Loucy (cell line): ENCODE data around the gene KIAA0753.

Source experiments
- H2AFZ ChIP-seq: fragments of 200-600 bp; sonication (generic); 2 replicates; pipeline ENCODE4 v1.6.0; 2016; ENCODE audit warnings: antibody characterized with exemption, mild to moderate bottlenecking, low read length, moderate library complexity
- H3F3A ChIP-seq: fragments of 200-600 bp; 2 replicates; pipeline ENCODE4 v1.6.0; 2016; ENCODE audit warnings: antibody characterized with exemption, low read depth, mild to moderate bottlenecking
- H3K27me3 ChIP-seq: fragments of 200-600 bp; sonication (generic); 2 replicates; pipeline ENCODE4 v1.6.1; 2014; ENCODE audit warnings: low read length, mild to moderate bottlenecking; ENCODE audit not compliant: insufficient read depth, poor library complexity, severe bottlenecking
- H3K36me3 ChIP-seq: fragments of 200-600 bp; sonication (generic); 2 replicates; pipeline ENCODE4 v1.6.1; 2016; ENCODE audit warnings: low read length; ENCODE audit not compliant: insufficient read depth
- H3K4me1 ChIP-seq: fragments of 200-600 bp; sonication (generic); 2 replicates; pipeline ENCODE4 v1.5.1; 2014; ENCODE audit warnings: low read length, mild to moderate bottlenecking; ENCODE audit not compliant: insufficient read depth, poor library complexity, severe bottlenecking
- H3K4me2 ChIP-seq: fragments of 200-600 bp; sonication (generic); 2 replicates; pipeline ENCODE4 v1.6.0; 2014; ENCODE audit warnings: antibody characterized with exemption, low read length, low read depth, mild to moderate bottlenecking; ENCODE audit not compliant: poor library complexity, severe bottlenecking
- H3K4me3 ChIP-seq: fragments of 200-600 bp; sonication (generic); 2 replicates; pipeline ENCODE4 v1.5.1; 2014; ENCODE audit warnings: low read length, mild to moderate bottlenecking, mixed read lengths; ENCODE audit not compliant: poor library complexity, severe bottlenecking
- H3K79me2 ChIP-seq: fragments of 200-600 bp; sonication (generic); 2 replicates; pipeline ENCODE4 v1.6.1; 2014; ENCODE audit warnings: low read length; ENCODE audit not compliant: insufficient read depth
- H3K9ac ChIP-seq: fragments of 200-600 bp; sonication (generic); 2 replicates; pipeline ENCODE4 v1.6.0; 2014; ENCODE audit warnings: mild to moderate bottlenecking, low read depth, low read length, moderate library complexity; ENCODE audit not compliant: poor library complexity, severe bottlenecking
- H3K9me2 ChIP-seq: fragments of 200-600 bp; sonication (generic); replicated peaks from 2 replicates; pipeline ENCODE4 v1.6.1; 2016; ENCODE audit warnings: low read depth, low read length, mixed read lengths
- H3K9me3 ChIP-seq: fragments of 200-600 bp; sonication (generic); 2 replicates; pipeline ENCODE4 v1.6.1; 2014; ENCODE audit warnings: mild to moderate bottlenecking, antibody characterized with exemption, low read length, low read depth; ENCODE audit not compliant: insufficient read depth
- H4K20me1 ChIP-seq: fragments of 200-600 bp; sonication (generic); 2 replicates; pipeline ENCODE4 v1.6.0; 2014; ENCODE audit warnings: antibody characterized with exemption, low read length, mild to moderate bottlenecking; ENCODE audit not compliant: insufficient read depth, poor library complexity, severe bottlenecking
- CTCF ChIP-seq: fragments of 200-600 bp; sonication (generic); conservative IDR thresholded peaks from 2 replicates; pipeline ENCODE4 v1.5.1; 2014; ENCODE audit warnings: mild to moderate bottlenecking, antibody characterized with exemption, low read length
- EZH2phosphoT487 ChIP-seq: fragments of 200-600 bp; IDR thresholded peaks from 2 replicates; pipeline ENCODE4 v1.6.1; 2018; ENCODE audit warnings: antibody characterized with exemption, mild to moderate bottlenecking, moderate library complexity, borderline replicate concordance

Gene KIAA0753

DNA sequence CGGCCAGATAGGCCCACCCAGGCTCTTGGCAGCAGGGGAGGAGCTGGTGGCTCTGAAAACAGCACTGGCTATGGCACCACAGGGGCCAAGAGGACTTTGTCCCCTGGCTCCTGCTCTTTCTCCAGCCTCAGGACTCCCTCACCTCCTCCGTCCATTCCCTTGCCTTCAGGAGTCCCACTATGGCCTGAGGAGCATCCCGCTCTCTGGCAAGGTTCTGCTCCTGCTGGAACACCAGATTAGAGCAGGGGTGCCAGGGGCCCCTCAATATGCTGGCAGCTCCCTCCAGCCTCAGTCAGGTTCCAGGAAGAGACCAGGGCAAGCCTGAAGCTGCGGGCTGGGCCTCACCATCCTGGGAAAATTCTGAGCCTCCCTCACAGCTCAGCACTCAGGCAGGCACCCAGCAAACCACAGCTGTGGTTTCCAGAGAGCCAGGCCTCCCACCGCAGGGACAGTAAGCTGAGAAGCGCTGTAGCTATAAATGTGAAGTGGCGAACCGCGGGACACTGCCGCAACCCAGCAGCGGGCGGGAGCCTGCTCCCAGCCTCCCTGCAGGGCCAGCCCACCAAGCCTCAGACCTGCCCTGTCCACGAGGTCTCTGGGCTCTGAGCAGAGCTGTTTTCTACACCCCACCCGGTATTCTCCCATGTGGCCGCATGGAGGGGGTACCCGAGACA, 36.8 kb upstream of the KIAA0753 start:
- Histone ChIP-seq H2AFZ (no peak overlapping the region), H3F3A (no peaks in the 10 kb centered on the region), H3K9me3 (no peaks in the 10 kb centered on the region), H3K9ac (no peak overlapping the region), H3K4me3 (no peak overlapping the region), H3K4me2 (peak overlapping the region; percentile 6), H3K36me3 (no peaks in the 10 kb centered on the region), H3K9me2 (no peaks in the 10 kb centered on the region), H3K79me2 (no peaks in the 10 kb centered on the region), H3K4me1 (peaks cover 7% of the 10 kb centered on the region), H4K20me1 (no peaks in the 10 kb centered on the region), H3K27me3 (peaks cover 53% of the 10 kb centered on the region)
- TF ChIP-seq CTCF, result no peak
- TF ChIP-seq EZH2phosphoT487, result 0 out of 2 replicates have a peak, but pooled peaks have one; percentile 4

GRCh38 chr17:6676802-6677157, 36.3 kb upstream of the KIAA0753 start:
- Histone ChIP-seq H3K9me2 (no peaks in the 10 kb centered on the region), H3K4me2 (no peak overlapping the region), H3K27me3 (peaks cover 53% of the 10 kb centered on the region), H3K4me1 (peaks cover 7% of the 10 kb centered on the region), H3K36me3 (no peaks in the 10 kb centered on the region), H3K9ac (no peak overlapping the region), H3K4me3 (no peak overlapping the region), H3K79me2 (no peaks in the 10 kb centered on the region), H2AFZ (no peak overlapping the region), H3K9me3 (no peaks in the 10 kb centered on the region), H3F3A (no peaks in the 10 kb centered on the region), H4K20me1 (no peaks in the 10 kb centered on the region)
- TF ChIP-seq CTCF (no peak), EZH2phosphoT487 (no peak)

DNA sequence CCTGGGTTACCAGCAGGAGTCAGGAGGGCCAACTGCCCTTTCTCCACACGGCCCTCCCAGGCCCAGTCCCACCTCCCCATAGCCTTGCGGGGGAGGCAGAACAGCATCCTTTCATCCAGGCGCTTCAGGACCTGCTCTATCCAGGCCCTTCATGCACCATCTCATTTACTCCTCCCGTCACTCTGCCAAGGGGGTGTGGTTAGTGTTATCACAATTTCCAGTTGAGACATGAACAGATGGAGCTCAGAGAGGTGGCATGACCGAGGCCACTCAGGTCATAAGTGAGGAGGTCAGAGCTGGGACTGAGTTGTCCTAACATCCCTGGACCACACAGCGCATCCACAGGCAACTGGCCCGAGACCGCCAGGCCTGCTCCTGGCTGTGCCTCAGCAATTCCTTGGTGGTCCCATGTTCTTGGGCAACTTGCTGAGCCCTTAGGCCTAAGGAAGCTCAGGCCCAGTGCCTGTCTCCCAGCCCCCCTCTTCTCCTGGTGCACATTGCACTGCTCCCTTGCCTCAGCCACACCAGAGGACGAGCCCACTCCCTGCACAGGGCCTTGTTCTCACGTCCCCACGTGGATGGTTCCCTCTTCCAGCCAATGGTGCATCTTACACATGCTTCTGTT, 34.8 kb upstream of the KIAA0753 start:
- no peak overlapping the region for H3K9ac ChIP-seq
- H3K9me3 ChIP-seq, result no peaks in the 10 kb centered on the region
- H3K4me3 ChIP-seq, result no peak overlapping the region
- H3K79me2 ChIP-seq, result no peaks in the 10 kb centered on the region
- peaks cover 7% of the 10 kb centered on the region for H3K4me1 ChIP-seq
- TF ChIP-seq CTCF (no peak), EZH2phosphoT487 (no peak)
- H4K20me1 ChIP-seq, result no peaks in the 10 kb centered on the region
- peaks cover 50% of the 10 kb centered on the region for H3K27me3 ChIP-seq
- H3K36me3 ChIP-seq, result no peaks in the 10 kb centered on the region
- H3F3A ChIP-seq, result no peaks in the 10 kb centered on the region
- no peak overlapping the region for H2AFZ ChIP-seq
- H3K4me2 ChIP-seq, result no peak overlapping the region
- no peaks in the 10 kb centered on the region for H3K9me2 ChIP-seq
